SJCRH30 (cell line): Measurements from ENCODE around the gene TOR4A. TPM values are rescaled to one million over a fixed set of nuclear protein-coding genes. Genes with fewer than 3 reads are reported as not detected.

Source experiments
- DNase-seq, 2 experiments: peaks; one replicate each; pipeline ENCODE4 v3.0.0-alpha.2; 2015 to 2020
- H3K27ac ChIP-seq: fragments of 250-450 bp; sonication (Bioruptor Pico); 2 replicates; pipeline ENCODE4 v1.5.1; 2020; ENCODE audit warnings: mild to moderate bottlenecking, moderate library complexity
- H3K27me3 ChIP-seq: fragments of 250-450 bp; sonication (Bioruptor Pico); 2 replicates; pipeline ENCODE4 v1.5.1; 2020; ENCODE audit warnings: mild to moderate bottlenecking, moderate library complexity
- H3K36me3 ChIP-seq: fragments of 250-450 bp; sonication (Bioruptor Pico); 2 replicates; pipeline ENCODE4 v1.5.1; 2020; ENCODE audit warnings: mild to moderate bottlenecking, moderate library complexity
- H3K4me1 ChIP-seq: fragments of 250-450 bp; sonication (Bioruptor Pico); 2 replicates; pipeline ENCODE4 v1.5.1; 2020; ENCODE audit warnings: mild to moderate bottlenecking, moderate library complexity
- H3K4me3 ChIP-seq: fragments of 250-450 bp; sonication (Bioruptor Pico); 2 replicates; pipeline ENCODE4 v1.5.1; 2020; ENCODE audit warnings: mild to moderate bottlenecking, moderate library complexity
- H3K9me3 ChIP-seq: fragments of 250-450 bp; sonication (Bioruptor Pico); replicated peaks from 2 replicates; pipeline ENCODE4 v1.5.1; 2020; ENCODE audit warnings: mild to moderate bottlenecking, moderate library complexity
- total RNA-seq: library from RNA; depleted of rRNA; stranded (reverse); fragments of >200 nt; shearing (Covaris generic); gene quantifications from 2 replicates; pipeline ENCODE4 v1.2.3, GENCODE V29; 2014

Gene TOR4A
- total RNA-seq, 1 experiment from 2014 or later = 4.0 TPM

DNA sequence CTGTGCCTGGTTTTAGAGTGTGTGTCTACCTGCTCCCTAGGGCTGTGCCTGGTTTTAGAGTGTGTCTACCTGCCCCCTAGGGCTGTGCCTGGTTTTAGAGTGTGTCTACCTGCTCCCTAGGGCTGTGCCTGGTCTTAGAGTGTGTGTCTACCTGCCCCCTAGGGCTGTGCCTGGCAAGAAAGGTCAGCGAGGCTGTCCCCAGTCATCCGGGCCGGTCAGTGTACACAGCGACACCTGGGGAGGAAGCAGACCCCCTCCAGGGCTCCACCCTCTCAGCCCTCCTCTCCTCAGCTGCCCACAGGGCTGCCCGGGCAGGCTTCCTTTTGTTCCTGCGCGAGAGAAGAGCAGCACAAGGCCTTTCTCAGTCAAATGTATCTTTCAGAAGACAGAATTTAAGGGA lies 20.4 kb downstream of the TOR4A start:
- Histone ChIP-seq H3K4me3 (no peak overlapping the region), H3K9me3 (peaks cover 7% of the 10 kb centered on the region; the same call in 1 of the 2 replicates), H3K4me1 (peaks cover 22% of the 10 kb centered on the region), H3K27ac (no peak overlapping the region), H3K36me3 (no peaks in the 10 kb centered on the region), H3K27me3 (peaks cover 34% of the 10 kb centered on the region)
- DNase-seq = no peak

DNA sequence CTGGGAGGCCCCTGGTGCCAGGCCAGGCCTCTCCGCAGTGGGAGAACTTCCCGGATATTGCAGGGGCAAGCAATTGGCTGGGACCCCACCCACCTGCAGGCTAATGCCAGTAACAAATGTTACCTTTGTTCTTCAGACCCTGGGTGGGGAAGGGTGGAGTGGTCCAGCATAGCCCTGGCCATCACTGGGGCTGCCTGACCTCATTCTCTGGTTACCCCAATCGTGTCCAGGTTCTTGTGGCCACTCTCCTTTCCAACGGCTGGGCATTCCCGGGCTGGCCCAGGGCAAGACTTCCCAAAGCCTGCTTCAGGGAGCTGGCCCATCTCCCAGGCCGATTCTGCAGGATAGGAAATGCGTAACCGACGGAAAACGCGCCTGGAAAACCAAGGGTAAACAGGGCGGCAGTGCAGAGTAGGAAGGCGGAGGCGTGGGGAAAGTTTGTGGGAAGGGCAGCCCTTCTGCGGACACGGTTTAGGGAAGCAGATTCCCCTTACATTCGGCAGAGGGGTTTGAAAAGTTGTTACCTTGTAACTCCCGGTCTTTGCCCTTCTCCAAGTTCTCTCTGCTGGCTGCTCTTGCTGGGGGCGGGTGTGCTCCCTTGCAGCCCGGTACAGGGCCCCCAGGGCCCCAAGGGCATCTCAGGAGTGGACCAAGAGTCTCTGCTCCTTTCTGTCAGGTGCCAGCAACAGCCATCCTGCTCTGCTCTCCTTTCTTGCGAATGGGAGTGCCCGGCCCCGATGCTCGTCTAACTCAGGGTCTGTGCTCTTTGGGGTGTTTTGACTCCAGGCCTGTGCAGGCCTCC lies 21.1 kb downstream of the TOR4A start:
- DNase-seq = no peak
- H3K4me1 ChIP-seq = peaks cover 25% of the 10 kb centered on the region
- H3K27ac ChIP-seq = no peak overlapping the region
- peaks cover 34% of the 10 kb centered on the region for H3K27me3 ChIP-seq
- no peak overlapping the region for H3K4me3 ChIP-seq
- peaks cover 7% of the 10 kb centered on the region; the same call in 1 of the 2 replicates for H3K9me3 ChIP-seq
- H3K36me3 ChIP-seq = no peaks in the 10 kb centered on the region

DNA sequence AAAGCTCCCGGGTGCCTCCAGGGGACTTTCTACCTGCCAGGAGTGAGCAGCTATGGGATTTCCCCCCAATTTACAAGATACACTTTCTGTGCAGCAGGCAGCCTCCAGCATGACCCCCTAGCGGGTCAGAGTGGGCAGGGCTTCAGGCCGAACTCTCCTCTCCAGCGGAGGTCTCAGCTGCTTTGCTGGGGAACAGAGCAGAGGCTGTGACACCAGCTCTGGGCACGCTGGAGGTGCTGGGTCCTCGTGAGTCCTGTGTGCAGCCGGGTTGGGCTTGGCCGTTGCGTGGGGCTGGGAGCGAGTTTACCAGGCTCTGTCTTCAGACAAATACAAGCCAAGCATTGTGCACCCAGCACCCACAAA lies 21.7 kb downstream of the TOR4A start:
- peak in 1 of 2 experiments; percentile 38 for DNase-seq
- peaks cover 34% of the 10 kb centered on the region for H3K27me3 ChIP-seq
- no peaks in the 10 kb centered on the region for H3K36me3 ChIP-seq
- H3K4me3 ChIP-seq = no peak overlapping the region
- H3K9me3 ChIP-seq = peaks cover 7% of the 10 kb centered on the region; the same call in 1 of the 2 replicates
- peaks cover 29% of the 10 kb centered on the region for H3K4me1 ChIP-seq
- H3K27ac ChIP-seq = no peak overlapping the region

DNA sequence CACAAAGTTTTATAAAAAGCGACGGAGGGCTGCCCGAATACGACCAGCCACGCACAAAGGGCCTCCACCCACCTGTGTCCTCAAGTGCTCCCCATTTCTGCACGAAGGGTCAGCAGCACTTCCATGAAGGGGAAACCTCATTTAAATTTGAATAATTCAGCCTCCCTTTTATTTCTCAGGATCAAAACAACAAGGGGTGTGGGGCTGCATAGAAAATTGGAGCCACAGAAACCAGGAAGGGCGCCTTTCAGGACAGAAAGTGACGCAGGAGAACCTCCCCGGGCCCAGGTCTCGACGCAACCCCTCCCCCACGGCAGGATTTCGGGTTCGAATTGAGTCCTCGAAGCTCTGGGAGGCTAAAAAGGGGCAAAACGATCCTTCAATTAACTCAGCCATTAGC lies 22.4 kb downstream of the TOR4A start:
- no peaks in the 10 kb centered on the region for H3K36me3 ChIP-seq
- H3K27ac ChIP-seq = no peak overlapping the region
- peak overlapping the region; percentile 20 for H3K4me3 ChIP-seq
- peak; percentile 51 to 66 for DNase-seq
- peaks cover 36% of the 10 kb centered on the region for H3K4me1 ChIP-seq
- H3K27me3 ChIP-seq = peaks cover 34% of the 10 kb centered on the region
- H3K9me3 ChIP-seq = no peaks in the 10 kb centered on the region

DNA sequence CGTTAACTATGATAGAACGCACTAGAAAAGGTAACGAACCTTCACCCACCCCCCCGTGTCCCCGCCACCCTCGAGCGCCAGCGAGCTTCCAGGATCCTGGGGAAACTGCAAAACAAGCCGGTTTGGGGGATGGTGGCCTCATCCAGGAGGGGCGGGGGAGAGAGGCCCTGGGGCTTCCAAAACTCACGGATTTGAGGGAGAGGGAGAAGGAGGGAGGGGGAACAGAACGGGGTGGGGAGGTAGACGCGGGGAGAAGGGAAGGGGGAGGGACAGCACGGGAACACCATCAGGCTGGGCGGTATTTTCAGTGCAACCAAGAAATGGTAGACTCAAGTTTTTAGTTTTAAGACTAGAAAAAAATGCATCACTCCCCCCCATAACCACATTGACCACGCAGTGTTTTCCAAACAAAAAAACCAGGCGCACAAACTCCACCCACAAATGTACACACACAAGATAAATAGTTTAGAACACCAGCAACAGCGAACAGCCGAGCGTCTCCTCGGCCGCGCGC lies 23.1 kb downstream of the TOR4A start:
- Histone ChIP-seq H3K9me3 (no peaks in the 10 kb centered on the region), H3K27me3 (peaks cover 34% of the 10 kb centered on the region), H3K36me3 (no peaks in the 10 kb centered on the region), H3K27ac (no peak overlapping the region), H3K4me1 (peaks cover 40% of the 10 kb centered on the region), H3K4me3 (peak overlapping the region; percentile 52)
- peak; percentile 74 to 83 for DNase-seq

DNA sequence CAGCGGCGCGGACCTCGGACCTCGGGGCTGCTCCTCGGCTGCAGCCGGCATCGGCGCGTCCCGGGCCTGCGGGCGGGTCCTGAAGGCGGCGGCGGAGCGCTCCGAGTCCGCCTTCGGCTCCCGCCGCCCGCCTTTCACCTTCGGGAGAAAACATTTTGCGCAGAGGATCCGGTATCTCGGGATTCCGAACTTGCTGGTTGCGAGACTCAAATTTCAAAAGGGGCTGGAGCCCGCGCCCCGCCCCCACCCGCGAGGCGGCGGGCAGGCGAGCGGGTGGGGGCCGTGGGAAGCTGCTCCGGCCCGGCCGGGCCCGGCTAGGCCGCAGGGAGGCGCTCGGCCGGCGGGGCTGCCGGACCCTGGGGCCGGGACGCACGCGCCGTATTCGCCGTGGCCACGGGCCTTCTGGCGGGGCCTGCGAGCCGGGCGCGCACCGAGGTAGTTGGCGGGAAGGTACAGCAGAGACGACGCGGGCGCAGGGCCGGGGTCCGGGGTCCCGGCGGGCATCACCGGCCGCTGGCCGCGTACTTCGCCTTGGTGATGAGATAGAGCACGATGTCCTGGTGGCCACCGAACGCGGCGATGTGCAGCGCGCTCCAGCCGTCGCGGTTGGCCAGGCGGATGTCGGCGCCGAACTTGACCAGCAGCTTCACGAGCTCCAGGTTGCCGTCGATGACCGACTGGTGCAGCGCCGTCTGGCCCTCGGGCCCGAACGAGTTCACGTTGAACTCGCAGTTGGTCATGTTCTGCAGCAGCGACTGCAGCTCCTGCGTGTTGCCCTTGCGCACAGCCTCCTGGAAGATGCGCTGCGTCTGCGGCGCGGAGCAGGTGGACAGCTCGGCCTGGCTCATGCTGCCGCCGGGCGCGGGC lies 23.8 kb downstream of the TOR4A start:
- peak; percentile 52 to 71 for DNase-seq
- peaks cover 44% of the 10 kb centered on the region for H3K4me1 ChIP-seq
- no peaks in the 10 kb centered on the region for H3K36me3 ChIP-seq
- peak overlapping the region; percentile 52 for H3K4me3 ChIP-seq
- H3K9me3 ChIP-seq = no peaks in the 10 kb centered on the region
- peaks cover 32% of the 10 kb centered on the region for H3K27me3 ChIP-seq
- no peak overlapping the region for H3K27ac ChIP-seq

DNA sequence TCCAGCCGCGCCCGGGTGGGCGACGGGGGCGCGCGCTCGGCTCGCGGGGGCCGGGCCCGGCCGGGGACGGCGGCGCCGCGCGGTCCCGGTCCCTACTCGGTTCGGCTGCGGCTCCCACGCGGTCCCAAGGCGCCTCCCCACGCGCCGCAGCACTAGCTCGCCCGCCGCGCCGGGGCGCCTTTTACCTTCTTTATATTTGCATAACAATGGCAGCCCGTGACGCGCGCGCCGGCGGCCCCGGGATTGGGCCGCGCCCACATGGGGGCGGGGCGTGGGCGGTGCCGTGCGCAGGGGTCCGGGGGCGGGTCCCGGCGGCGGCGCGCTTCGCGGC lies 24.6 kb downstream of the TOR4A start, which contains the start of gene NRARP:
NRARP (minus strand) TSS at position 154 of the 331 bp plus-strand sequence. CDS start 343 bp downstream, outside the sequence.
- H3K4me1 ChIP-seq = peaks cover 38% of the 10 kb centered on the region
- H3K36me3 ChIP-seq = no peaks in the 10 kb centered on the region
- DNase-seq = peak in 1 of 2 experiments; percentile 38
- H3K27ac ChIP-seq = peak within 1 kb of the TSS; percentile 80
- H3K9me3 ChIP-seq = no peaks in the 10 kb centered on the region
- H3K4me3 ChIP-seq = peak within 1 kb of the TSS; percentile 52
- peaks cover 24% of the 10 kb centered on the region for H3K27me3 ChIP-seq

DNA sequence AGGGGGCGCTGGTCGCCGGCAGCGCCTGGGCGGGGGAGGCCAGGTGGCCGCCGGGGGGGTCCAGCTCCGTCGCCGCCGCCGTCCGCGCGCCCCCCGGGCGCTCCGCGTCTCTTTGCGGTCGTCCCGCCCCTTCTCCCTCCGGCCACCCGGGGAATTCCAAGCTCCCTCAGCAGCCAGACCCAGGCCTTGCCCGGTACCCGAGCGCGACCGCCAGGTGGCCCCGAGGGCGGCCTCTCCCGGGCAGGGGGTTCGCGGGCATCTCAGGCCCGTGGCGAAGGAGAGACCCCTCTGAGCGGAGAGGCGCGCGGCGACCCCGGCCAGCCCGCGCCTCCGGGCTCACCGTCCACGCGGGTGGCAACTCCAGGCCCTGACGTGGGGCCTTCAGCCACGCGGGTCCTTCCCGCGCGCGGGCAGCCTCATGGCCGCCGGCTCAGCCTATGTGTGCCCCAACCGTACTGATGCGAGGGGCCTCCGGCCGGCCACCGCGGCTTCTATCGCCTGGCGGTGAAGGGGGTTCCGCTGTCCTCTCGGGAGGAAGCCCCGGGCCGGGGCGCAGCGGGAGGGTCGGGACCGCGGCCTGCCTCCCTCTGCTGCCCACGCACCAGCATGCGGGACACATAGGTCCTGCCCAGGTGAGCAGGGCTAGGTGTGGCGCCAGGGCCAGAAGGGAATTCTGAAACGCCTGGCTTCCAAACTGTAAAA lies 25.1 kb downstream of the TOR4A start:
- no peak overlapping the region for H3K27ac ChIP-seq
- H3K27me3 ChIP-seq = peaks cover 21% of the 10 kb centered on the region
- H3K4me1 ChIP-seq = peaks cover 38% of the 10 kb centered on the region

DNA sequence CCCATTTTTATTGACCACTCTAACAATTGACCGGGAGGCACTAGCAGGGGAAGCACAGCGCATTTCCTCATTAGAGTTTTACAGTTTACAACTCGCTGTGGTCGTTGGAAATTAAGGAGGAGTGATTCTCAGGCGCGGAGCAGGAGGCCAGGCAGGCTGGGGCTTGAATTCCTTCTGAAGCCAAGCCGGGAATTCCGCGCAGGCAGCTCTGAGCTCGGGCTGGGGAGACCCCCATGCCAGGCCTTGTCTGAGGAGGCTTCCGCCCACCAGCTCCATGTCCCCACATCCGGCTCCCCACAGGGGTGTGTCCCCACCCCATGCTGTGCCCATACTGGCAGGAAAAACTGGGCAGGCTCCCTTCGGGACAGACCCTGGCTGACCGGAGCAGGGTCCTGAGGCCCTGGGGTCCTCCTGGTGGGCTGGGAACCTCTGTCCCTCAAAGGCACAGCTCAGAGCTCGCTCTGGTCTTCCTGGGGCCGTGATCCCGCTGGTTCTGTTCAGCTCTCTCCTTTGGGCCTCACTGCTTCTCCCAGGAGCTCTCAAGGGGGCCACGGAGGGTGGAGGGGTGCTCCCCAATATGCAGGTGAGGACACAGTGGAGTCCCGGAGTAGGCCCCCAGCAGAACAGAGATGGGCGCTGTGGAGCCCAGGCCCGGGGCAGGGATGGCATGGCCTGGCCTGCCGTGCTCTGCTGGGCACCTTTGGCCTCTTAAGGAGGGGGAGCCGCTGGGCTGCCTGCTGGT lies 25.8 kb downstream of the TOR4A start:
- peaks cover 38% of the 10 kb centered on the region for H3K4me1 ChIP-seq
- no peaks in the 10 kb centered on the region for H3K9me3 ChIP-seq
- peaks cover 17% of the 10 kb centered on the region for H3K27me3 ChIP-seq
- H3K27ac ChIP-seq = peak overlapping the region; percentile 80
- H3K4me3 ChIP-seq = no peak overlapping the region
- peak in 1 of 2 experiments; percentile 29 for DNase-seq
- no peaks in the 10 kb centered on the region for H3K36me3 ChIP-seq

More for the DNA sequence above, 25.1 kb downstream of the TOR4A start:
- no peaks in the 10 kb centered on the region for H3K36me3 ChIP-seq
- H3K9me3 ChIP-seq = no peaks in the 10 kb centered on the region
- no peak for DNase-seq
- no peak overlapping the region for H3K4me3 ChIP-seq

DNA sequence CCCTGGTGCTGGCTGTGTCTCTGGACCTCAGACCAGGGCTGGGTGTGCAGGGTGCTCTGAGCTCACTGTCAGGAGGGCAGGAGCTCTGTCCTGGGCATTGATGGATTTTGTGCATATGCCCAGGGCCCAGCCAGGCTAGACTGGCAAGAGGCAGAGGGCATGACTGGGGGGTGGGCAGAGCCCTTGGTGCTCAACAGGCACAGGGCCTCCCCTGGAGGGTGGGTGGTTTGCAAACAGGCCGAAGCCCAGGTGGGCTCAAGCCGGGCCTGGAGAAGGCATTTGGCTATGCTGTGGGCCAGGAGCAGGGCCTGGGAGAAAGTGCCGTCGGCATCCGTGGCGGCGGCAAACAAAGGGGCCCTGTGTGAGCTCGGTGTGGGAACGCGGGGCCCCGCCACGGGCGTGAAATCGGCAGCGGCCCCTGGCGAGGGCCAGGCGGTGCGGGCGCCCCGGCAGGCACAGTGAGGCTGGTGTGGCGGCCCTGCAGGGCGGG lies 26.4 kb downstream of the TOR4A start:
- Histone ChIP-seq H3K27me3 (peaks cover 11% of the 10 kb centered on the region), H3K27ac (peak overlapping the region; percentile 80), H3K36me3 (no peaks in the 10 kb centered on the region), H3K4me1 (peaks cover 33% of the 10 kb centered on the region), H3K9me3 (no peaks in the 10 kb centered on the region), H3K4me3 (peak overlapping the region; percentile 51)
- DNase-seq = peak; percentile 79 to 88

DNA sequence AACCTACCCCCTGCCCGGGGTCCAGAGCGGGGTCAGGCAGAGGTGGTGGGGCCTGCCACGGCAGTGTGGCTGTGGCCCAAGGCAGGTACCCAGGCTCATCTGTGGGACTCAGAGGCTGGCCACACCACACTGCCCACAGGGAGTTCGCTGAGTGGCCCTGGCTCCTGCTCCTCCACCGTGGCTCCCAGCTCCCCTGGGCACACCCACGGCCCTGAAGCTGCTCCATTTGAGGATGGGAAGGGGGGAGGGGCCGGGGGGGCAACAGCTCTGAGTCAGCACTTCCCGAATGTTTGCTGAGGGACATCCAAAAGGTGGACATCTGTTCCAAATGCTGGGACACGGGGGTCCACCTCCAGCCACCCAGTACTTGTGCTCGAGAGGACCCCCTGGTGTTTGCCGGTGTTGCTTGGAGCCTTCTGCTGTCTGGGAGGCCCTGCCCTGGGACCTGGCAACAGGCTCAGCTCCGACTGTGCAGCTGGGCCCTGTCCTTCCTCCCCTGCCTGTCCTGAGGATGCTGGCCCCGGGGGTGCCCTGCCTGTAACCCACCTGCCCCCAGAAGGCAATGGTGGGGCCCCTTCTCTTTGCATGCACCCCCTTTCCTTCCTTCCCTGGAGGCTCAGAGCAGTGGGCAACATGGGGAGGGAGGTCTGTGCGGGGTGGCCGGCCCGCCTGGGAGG lies 27.0 kb downstream of the TOR4A start:
- peak overlapping the region; percentile 80 for H3K27ac ChIP-seq
- H3K4me3 ChIP-seq = peak overlapping the region; percentile 51
- H3K36me3 ChIP-seq = no peaks in the 10 kb centered on the region
- peaks cover 29% of the 10 kb centered on the region for H3K4me1 ChIP-seq
- DNase-seq = peak; percentile 74 to 78
- H3K9me3 ChIP-seq = no peaks in the 10 kb centered on the region
- H3K27me3 ChIP-seq = peaks cover 9% of the 10 kb centered on the region

DNA sequence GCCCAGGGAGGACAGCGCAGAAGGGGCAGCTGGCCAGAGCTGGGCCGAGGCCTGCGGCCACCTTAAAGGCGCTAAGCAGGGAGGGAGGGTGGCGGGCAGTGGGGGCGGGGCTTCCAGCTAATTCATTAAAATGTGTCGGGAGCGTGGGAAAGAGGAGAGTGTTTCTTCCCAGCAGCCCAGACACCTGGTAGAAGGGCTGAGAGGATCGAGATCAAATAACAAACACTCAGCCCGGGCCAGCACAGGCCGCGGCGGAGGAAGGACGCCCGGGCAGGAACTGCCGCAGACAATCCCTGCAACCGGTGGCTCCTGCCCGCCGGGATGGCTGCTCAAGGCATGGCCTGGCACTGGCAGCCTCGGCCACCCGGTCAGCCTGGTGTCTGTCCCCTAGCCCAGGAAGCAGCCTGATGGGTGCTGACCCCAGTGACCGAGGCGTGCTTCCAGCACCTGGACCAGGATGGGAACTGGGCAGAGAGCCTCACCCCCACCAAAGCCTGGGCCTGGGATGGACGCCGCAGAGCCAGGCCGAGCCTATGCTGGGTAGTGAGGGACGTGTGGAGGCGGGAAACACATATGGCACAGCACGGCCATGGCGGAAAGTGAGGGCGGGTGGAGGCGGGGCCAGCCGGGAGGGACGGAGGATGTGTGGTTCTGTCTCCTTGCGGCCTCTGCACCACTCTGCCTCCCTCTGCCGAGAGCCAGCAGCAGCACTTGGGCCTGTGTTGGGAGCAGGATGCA lies 27.7 kb downstream of the TOR4A start:
- H3K27me3 ChIP-seq = peaks cover 4% of the 10 kb centered on the region
- no peaks in the 10 kb centered on the region for H3K9me3 ChIP-seq
- peaks cover 24% of the 10 kb centered on the region for H3K4me1 ChIP-seq
- no peaks in the 10 kb centered on the region for H3K36me3 ChIP-seq
- H3K27ac ChIP-seq = peak overlapping the region; percentile 80
- peak; percentile 90 to 93 for DNase-seq
- H3K4me3 ChIP-seq = peak overlapping the region; percentile 51

DNA sequence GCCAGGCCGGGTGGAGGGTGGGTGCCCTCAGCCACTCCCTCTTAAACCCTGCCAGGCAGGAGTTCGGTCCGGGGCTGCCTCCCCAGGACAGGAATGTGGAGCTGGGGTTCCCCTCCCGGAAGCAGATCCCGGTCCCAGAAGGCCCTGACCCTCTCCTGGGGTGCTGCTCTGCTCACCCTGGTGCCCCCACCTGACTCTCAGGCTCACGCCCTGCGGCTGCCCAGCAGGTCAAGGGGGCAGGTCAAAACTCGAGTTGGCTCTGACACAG lies 28.2 kb downstream of the TOR4A start:
- DNase-seq = no peak
- peaks cover 4% of the 10 kb centered on the region; the same call in 1 of the 2 replicates for H3K27me3 ChIP-seq
- H3K4me3 ChIP-seq = peak overlapping the region; percentile 51
- no peaks in the 10 kb centered on the region for H3K9me3 ChIP-seq
- no peaks in the 10 kb centered on the region for H3K36me3 ChIP-seq
- peak overlapping the region; percentile 80 for H3K27ac ChIP-seq
- H3K4me1 ChIP-seq = peaks cover 23% of the 10 kb centered on the region
